GM18867 (cell line): ENCODE results near the gene SPINT1.
A peak's percentile ranks its signal among the peaks of the same experiment; 100 is the strongest.

Source experiments
- ATAC-seq: cut with Tn5 transposase; IDR thresholded peaks from one replicate; pipeline ENCODE4 v1.9.1; 2021; ENCODE audit warnings: mild to moderate bottlenecking, moderate library complexity; ENCODE audit not compliant: unreplicated experiment

Gene SPINT1

GRCh38 chr15:40843885-40844695, at the start of gene SPINT1:
TSS of gene SPINT1 (plus strand) at chr15:40844048. CDS start at chr15:40844555, 507 bp downstream.
- no peak for ATAC-seq

GRCh38 chr15:40796041-40796440, 47.8 kb upstream of the SPINT1 start:
- no peak for ATAC-seq

- no peak for ATAC-seq
Observed at GRCh38 chr15:40796512-40796911, 47.3 kb upstream of the SPINT1 start.

- ATAC-seq = no peak
Observed at GRCh38 chr15:40799523-40799922, 44.3 kb upstream of the SPINT1 start.

- ATAC-seq = no peak
Observed at GRCh38 chr15:40803076-40803475, 40.8 kb upstream of the SPINT1 start.

GRCh38 chr15:40803688-40804087, 40.2 kb upstream of the SPINT1 start:
- no peak for ATAC-seq

- no peak for ATAC-seq
Observed at GRCh38 chr15:40806672-40807027, 37.2 kb upstream of the SPINT1 start.

- peak; percentile 92 for ATAC-seq
Observed at GRCh38 chr15:40807028-40807887, 36.6 kb upstream of the SPINT1 start, which contains the start of the genes DNAJC17 and ZFYVE19. TSS of gene DNAJC17 (minus strand) at chr15:40807473. CDS start at chr15:40807446, 27 bp downstream. TSS of gene ZFYVE19 (plus strand) at chr15:40807089. CDS start at chr15:40807590, 501 bp downstream.

GRCh38 chr15:40807888-40808461, 35.9 kb upstream of the SPINT1 start:
- ATAC-seq = no peak

- ATAC-seq = no peak
Observed at GRCh38 chr15:40808861-40809450, 34.9 kb upstream of the SPINT1 start.

GRCh38 chr15:40812721-40813425, 31.0 kb upstream of the SPINT1 start:
- ATAC-seq = no peak

GRCh38 chr15:40815042-40815698, 28.7 kb upstream of the SPINT1 start:
- no peak for ATAC-seq

- ATAC-seq = no peak
Observed at GRCh38 chr15:40819048-40819447, 24.8 kb upstream of the SPINT1 start.

- ATAC-seq = no peak
Observed at GRCh38 chr15:40821195-40821594, 22.7 kb upstream of the SPINT1 start.

GRCh38 chr15:40823572-40824343, 20.1 kb upstream of the SPINT1 start:
- no peak for ATAC-seq

- ATAC-seq = no peak
Observed at GRCh38 chr15:40825661-40826422, 18.0 kb upstream of the SPINT1 start.

- ATAC-seq = no peak
Observed at GRCh38 chr15:40826423-40827075, 17.3 kb upstream of the SPINT1 start.
